ENCODE results near the gene HDAC9. TPM values are rescaled to one million over a fixed set of nuclear protein-coding genes. Genes with fewer than 3 reads are reported as not detected.

HDAC9 gene
- total RNA-seq, 1 experiment from 2014 or later, result 17.1 TPM

DNA sequence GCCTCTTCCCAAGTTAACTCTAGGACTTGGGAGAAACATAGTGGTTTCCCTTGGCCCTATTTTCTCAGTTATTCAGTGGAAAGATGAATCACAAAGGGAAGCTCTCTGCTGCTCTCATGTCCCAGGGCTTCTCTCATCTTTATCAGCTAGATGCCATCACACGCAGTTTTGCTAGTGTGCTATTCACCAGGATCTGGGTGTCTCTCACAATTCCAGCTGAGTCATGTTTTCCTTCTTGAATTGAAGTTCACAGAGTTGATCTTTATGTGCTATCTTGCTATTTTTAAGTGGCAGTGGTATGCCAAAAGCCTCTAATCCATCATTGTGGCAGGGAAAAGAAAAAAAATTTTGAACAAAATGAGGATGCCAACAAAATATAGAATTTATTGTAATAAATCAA, 520.6 kb downstream of the HDAC9 start:
- Histone ChIP-seq H3K27ac (ENCODE audit: low read length) (no peak overlapping the region), H3K27me3 (ENCODE audit: control insufficient read depth, insufficient read depth, low read length) (no peaks in the 10 kb centered on the region), H3K4me1 (ENCODE audit: control insufficient read depth, insufficient read depth, low read length) (no peaks in the 10 kb centered on the region), H3K9me3 (ENCODE audit: control insufficient read depth, insufficient read depth, low read depth, low read length) (peaks cover 16% of the 10 kb centered on the region; the same call in 1 of the 2 replicates), H3K36me3 (ENCODE audit: control insufficient read depth, insufficient read depth, low read length) (no peaks in the 10 kb centered on the region), H3K4me3 (ENCODE audit: low read depth in 2 of 2, low read length in 2 of 2) (no peak overlapping the region)
- no peak for ATAC-seq
- intact Hi-C loops (cut with micrococcal nuclease; ENCODE audit: unreplicated experiment), result no loop called here
- in situ Hi-C loops (cut with HindIII; ENCODE audit: low pct_unique_long_range_greater_than_20kb, low sequenced_read_pairs), result no loop called here
- ChIA-PET CTCF (no interaction called here), POLR2A (no interaction called here)
- BruUV-seq (replicated peaks), result no TSS peak
- no peak for DNase-seq (ENCODE audit: low read depth, low spot score)
- TF ChIP-seq, protein P1, sequence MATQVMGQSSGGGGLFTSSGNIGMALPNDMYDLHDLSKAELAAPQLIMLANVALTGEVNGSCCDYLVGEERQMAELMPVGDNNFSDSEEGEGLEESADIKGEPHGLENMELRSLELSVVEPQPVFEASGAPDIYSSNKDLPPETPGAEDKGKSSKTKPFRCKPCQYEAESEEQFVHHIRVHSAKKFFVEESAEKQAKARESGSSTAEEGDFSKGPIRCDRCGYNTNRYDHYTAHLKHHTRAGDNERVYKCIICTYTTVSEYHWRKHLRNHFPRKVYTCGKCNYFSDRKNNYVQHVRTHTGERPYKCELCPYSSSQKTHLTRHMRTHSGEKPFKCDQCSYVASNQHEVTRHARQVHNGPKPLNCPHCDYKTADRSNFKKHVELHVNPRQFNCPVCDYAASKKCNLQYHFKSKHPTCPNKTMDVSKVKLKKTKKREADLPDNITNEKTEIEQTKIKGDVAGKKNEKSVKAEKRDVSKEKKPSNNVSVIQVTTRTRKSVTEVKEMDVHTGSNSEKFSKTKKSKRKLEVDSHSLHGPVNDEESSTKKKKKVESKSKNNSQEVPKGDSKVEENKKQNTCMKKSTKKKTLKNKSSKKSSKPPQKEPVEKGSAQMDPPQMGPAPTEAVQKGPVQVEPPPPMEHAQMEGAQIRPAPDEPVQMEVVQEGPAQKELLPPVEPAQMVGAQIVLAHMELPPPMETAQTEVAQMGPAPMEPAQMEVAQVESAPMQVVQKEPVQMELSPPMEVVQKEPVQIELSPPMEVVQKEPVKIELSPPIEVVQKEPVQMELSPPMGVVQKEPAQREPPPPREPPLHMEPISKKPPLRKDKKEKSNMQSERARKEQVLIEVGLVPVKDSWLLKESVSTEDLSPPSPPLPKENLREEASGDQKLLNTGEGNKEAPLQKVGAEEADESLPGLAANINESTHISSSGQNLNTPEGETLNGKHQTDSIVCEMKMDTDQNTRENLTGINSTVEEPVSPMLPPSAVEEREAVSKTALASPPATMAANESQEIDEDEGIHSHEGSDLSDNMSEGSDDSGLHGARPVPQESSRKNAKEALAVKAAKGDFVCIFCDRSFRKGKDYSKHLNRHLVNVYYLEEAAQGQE (IDR thresholded peaks at IDR 0.05; ENCODE audit: insufficient read depth in 1 of 2, low read depth in 2 of 2, low read length in 1 of 2), result no peak
- no peak for TF ChIP-seq SIN3A (IDR thresholded peaks at IDR 0.05; ENCODE audit: borderline replicate concordance, insufficient read depth, low read depth, low read length)
- TF ChIP-seq TCF7L2 (IDR thresholded peaks at IDR 0.05; ENCODE audit: low read depth, low read length), result no peak
- TF ChIP-seq, protein P2, sequence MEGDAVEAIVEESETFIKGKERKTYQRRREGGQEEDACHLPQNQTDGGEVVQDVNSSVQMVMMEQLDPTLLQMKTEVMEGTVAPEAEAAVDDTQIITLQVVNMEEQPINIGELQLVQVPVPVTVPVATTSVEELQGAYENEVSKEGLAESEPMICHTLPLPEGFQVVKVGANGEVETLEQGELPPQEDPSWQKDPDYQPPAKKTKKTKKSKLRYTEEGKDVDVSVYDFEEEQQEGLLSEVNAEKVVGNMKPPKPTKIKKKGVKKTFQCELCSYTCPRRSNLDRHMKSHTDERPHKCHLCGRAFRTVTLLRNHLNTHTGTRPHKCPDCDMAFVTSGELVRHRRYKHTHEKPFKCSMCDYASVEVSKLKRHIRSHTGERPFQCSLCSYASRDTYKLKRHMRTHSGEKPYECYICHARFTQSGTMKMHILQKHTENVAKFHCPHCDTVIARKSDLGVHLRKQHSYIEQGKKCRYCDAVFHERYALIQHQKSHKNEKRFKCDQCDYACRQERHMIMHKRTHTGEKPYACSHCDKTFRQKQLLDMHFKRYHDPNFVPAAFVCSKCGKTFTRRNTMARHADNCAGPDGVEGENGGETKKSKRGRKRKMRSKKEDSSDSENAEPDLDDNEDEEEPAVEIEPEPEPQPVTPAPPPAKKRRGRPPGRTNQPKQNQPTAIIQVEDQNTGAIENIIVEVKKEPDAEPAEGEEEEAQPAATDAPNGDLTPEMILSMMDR (IDR thresholded peaks at IDR 0.05), result no peak
- TF ChIP-seq POLR2AphosphoS5 (IDR thresholded peaks at IDR 0.05; ENCODE audit: low read depth, low read length), result no peak

DNA sequence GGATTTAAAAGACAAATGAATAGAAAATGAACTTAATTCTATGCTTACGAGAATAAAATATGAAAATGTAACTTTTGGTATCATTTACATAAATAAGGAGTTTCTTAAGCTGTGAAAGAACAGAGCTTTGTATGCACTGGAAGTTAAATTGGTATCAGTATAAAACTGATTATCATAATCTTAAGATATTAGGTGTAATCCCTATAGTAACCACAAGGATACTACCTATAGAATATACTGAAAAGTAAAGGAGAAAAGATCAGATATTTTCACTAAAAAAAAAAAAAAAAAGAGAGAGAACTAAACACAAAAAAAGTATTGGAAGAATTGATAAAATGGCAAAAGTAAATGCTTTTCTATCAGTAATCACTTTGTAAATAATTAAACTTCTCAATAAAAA, 521.8 kb downstream of the HDAC9 start:
- no peak for TF ChIP-seq POLR2AphosphoS5 (IDR thresholded peaks at IDR 0.05; ENCODE audit: low read depth, low read length)
- TF ChIP-seq TCF7L2 (IDR thresholded peaks at IDR 0.05; ENCODE audit: low read depth, low read length), result no peak
- TF ChIP-seq, protein P1 (IDR thresholded peaks at IDR 0.05; ENCODE audit: insufficient read depth in 1 of 2, low read depth in 2 of 2, low read length in 1 of 2), result no peak
- TF ChIP-seq, protein P2 (IDR thresholded peaks at IDR 0.05), result no peak
- no peak for TF ChIP-seq SIN3A (IDR thresholded peaks at IDR 0.05; ENCODE audit: borderline replicate concordance, insufficient read depth, low read depth, low read length)
- Histone ChIP-seq H3K4me1 (ENCODE audit: control insufficient read depth, insufficient read depth, low read length) (no peaks in the 10 kb centered on the region), H3K36me3 (ENCODE audit: control insufficient read depth, insufficient read depth, low read length) (no peaks in the 10 kb centered on the region), H3K9me3 (ENCODE audit: control insufficient read depth, insufficient read depth, low read depth, low read length) (peaks cover 16% of the 10 kb centered on the region; the same call in 1 of the 2 replicates), H3K27ac (ENCODE audit: low read length) (no peak overlapping the region), H3K27me3 (ENCODE audit: control insufficient read depth, insufficient read depth, low read length) (no peaks in the 10 kb centered on the region), H3K4me3 (ENCODE audit: low read depth in 2 of 2, low read length in 2 of 2) (no peak overlapping the region)
- ATAC-seq (no peak), DNase-seq (ENCODE audit: low read depth, low spot score) (no peak)
- in situ Hi-C loops (cut with HindIII; ENCODE audit: low pct_unique_long_range_greater_than_20kb, low sequenced_read_pairs) (no loop called here), intact Hi-C loops (cut with micrococcal nuclease; ENCODE audit: unreplicated experiment) (no loop called here)
- POLR2A ChIA-PET, result no interaction called here
- CTCF ChIA-PET, result no interaction called here
- BruUV-seq (replicated peaks), result no TSS peak
